ENCODE data around the gene TSHZ2.
"Not testable (repeated sequence)": the region's sequence is repeated elsewhere in the genome, so short reads cannot be mapped to it uniquely, and the experiment has no call there.

Gene TSHZ2

DNA sequence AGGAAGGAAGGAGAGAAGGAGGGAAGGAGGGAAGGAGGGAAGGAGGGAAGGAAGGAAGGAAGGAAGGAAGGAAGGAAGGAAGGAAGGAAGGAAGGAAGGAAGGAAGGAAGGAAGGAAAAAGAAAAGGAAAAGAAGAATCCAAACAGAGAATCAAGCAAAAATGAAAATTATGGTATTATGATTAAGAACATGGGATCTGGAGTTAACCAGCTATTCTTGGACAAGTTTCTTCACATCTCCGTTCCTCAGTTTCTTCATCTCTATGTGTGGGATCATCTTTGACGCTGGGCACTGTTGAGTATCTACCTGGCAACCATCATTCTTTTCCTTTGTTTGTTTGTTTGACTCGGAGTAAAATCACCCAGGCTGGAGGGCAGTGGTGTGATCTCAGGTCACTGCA is 549.9 kb downstream of the TSHZ2 start:
- Histone ChIP-seq H3K4me3 (no peak overlapping the region), H3K27ac (no peak overlapping the region)

DNA sequence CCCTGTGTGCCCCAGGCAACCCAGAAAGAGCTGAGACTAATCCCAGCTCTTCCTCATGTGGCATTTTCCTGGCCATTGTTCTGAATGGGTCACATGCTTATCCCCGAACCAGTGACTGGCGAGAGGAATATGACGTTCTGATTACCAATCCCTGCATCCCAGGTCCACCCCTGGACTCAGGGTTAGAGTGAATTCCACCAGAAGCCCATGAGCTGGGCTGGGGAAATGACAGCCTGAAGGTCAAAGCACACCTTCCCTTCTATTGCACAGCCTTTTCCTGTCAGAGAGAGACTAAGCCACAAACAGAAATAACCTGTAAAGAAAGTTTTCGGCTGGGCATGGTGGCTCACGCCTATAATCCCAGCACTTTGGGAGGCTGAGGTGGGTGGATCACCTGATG is 550.5 kb downstream of the TSHZ2 start:
- Histone ChIP-seq H3K4me3 (no peak overlapping the region), H3K27ac (no peak overlapping the region)

DNA sequence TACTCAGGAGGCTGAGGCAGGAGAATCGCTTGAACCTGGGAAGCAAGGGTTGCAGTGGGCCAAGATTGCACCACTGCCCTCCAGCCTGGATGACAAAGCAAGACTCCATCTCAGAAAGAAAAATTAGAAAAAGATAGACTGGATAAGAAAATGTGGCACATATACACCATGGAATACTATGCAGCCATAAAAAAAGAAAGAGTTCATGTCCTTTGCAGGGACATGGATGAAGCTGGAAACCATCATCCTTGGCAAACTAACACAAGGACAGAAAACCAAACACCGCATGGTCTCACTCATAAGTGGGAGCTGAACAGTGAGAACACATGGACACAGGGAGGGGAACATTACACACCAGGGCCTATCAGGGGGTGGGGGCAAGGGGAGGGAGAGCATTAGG is 551.5 kb downstream of the TSHZ2 start:
- H3K27ac ChIP-seq: not testable (repeated sequence)

DNA sequence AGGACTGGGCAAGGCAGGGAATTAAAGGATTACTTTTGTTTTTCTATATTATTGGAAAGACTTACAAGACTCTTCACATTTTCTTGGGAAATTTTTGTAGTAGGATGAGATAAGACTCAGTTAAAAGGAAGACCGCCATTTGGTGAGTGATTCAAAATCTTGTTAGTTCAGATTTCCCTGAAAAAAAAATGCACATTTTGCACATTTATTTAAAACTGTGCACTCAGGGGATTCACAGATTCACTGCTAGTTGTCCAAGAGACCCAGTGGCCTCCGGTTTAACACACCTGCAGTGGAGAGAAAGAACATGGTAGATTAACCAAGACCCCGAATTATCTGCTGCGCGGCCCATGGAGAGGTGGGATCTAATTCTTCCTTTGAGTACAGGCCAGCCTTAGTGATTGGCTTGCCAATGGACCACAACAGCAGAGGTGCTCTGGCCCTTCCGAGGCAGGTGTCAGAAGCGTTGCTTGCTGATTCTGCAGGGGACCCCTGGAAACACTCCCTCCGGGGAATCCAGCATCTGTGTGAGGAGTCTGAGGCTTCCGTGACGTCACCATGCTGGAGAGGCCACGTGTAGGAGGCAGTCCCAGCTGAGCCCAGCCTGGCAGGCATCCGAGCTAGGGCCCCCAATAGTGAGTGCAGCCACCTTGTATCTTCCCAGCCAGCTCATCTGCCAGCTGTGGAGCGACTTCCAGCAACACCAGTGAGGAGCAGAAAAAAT is 552.6 kb downstream of the TSHZ2 start:
- no peak overlapping the region for H3K4me3 ChIP-seq
- H3K27ac ChIP-seq: no peak overlapping the region

More for the DNA sequence above, 551.5 kb downstream of the TSHZ2 start:
- not testable (repeated sequence) for H3K4me3 ChIP-seq

DNA sequence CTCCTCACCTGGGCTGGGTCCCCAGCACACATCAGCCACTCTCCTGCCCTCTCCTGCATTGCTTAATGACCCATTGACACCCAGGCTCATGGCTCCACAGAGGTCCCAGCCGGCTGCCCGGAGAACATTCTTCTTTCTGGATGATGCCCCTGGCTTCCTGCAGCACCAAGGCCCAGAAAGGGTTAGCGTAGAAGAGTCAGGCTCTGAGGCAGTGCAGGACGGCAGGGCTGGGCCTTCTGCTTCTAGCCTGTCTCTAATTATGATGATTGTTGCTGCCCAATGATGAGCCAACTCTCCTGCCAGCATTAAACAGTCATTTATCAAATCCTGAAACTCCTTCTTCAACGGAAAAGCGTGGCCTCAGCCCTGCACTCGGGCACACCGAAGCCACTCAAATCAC is 555.0 kb downstream of the TSHZ2 start:
- no peak overlapping the region for H3K27ac ChIP-seq
- no peak overlapping the region for H3K4me3 ChIP-seq

DNA sequence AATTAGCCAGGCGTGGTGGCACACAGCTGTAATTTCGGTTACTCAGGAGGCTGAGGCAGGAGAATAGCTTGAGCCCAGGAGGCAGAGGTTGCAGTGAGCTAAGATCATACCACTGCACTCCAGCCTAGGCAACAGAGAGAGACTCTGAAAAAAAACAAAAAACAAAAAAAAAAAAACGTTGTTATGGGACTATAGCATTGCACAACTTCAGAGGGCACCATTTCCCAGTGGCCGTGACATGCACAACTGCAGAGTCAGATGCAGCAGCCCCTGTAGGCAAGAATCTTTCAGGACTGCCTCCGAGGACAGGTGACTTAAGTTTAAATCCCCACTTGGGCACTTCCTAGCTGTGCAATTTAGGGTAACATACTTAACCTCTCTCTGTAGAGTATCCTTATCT is 557.5 kb downstream of the TSHZ2 start:
- H3K27ac ChIP-seq: no peak overlapping the region
- no peak overlapping the region for H3K4me3 ChIP-seq

DNA sequence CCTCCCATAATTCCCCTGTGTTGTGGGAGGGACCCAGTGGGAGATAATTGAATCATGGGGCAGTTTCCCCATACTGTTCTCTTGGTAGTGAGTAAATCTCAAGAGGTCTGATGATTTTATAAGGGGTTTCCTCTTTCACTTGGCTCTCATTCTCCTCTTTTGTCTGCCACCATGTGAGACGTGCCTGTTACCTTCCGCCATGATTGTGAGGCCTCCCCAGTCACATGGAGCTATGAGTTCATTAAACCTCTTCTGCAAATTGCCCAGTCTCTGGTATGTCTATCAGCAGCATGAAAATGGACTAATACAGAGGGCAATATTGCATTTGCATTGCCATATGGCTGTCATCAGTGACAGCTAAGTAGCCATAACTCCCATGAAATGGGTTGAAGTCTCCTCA is 558.3 kb downstream of the TSHZ2 start:
- Histone ChIP-seq H3K27ac (no peak overlapping the region), H3K4me3 (no peak overlapping the region)

DNA sequence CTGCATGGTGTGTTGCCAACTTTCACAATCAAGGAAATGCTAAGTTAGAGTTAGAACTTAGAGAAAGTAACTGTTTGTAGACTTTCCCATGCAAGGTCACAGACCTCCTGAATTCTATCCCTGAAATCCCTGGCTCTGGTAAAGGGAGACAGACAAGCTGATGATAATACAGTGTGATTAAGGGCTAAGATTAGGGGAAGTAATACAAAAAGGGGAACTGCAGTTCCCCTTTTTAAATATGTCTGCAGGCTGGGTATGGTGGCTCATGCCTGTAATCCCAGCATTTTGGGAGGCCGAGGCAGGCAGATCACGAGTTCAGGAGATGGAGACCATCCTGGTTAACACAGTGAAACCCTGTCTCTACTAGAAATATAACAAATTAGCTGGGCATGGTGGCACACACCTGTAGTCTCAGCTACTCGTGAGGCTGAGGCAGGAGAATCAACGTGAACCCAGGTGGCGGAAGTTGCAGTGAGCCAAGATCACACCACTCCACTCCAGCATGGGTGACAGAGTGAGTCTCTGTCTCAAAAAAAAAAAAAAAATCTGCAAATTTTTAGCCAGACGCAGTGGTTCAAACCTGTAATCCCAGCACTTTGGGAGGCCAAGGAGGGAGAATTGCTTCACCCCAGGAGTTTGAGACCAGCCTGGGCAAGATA is 560.6 kb downstream of the TSHZ2 start:
- not testable (repeated sequence) for H3K27ac ChIP-seq, H3K4me3 ChIP-seq

DNA sequence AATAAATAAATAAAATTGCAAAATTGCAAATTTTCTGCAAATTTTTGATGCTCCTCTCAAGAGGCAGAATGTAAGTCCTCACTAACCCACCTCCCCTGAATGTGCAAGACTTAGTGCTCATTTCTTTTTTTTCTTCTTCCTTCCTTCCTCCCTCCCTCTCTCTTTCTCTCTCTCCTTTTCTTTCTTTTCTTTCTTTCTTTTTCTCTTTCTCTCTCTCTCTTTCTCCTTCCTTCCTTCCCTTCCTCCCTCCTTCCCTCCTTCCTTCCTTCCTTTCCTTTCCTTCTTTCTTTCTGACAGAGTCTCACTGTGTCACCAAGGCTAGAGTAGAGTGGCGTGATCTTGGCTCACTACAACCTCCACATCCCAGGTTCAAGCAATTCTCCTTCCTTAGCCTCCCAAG is 561.3 kb downstream of the TSHZ2 start:
- no peak overlapping the region for H3K4me3 ChIP-seq

DNA sequence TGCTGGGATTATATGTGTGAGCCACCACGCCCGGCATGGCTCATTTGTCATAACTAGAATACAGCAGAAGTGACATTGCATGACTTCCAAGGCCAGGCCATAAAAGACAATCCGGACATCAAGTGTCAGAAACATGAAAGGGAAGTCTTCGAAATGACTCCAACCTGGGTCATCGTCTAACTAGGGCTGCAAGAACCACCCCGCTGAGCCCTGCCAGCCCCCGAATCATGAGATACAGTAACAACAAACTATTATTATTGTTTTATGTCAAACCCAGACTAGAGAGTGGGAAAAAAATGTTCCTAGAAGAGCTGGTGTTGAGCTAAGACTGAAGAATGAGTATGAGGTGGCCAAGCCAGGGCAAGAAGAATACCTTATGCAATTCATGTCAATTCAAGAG is 561.9 kb downstream of the TSHZ2 start:
- H3K27ac ChIP-seq: no peak overlapping the region
- no peak overlapping the region for H3K4me3 ChIP-seq

More for the DNA sequence above, 561.3 kb downstream of the TSHZ2 start:
- H3K27ac ChIP-seq: no peak overlapping the region

DNA sequence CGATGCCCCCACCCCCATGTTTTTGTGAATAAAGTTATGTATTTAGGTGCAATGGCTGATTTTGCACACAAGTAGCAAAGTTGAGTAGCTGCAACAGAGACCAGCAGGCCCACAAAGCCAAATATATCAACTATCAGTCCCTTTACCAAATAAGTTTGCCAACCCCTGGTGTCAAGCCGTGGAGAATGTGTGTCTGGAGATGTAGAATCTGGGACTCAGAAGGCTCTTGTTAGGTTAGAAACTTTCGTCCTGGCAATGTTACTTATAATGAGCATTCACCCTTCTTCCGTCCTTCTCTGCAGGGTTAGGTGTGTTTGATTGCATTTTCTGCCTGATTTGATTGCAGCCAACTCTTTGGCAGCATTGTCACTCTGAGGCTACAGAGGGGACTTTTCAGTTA is 563.7 kb downstream of the TSHZ2 start:
- no peak overlapping the region for H3K4me3 ChIP-seq

DNA sequence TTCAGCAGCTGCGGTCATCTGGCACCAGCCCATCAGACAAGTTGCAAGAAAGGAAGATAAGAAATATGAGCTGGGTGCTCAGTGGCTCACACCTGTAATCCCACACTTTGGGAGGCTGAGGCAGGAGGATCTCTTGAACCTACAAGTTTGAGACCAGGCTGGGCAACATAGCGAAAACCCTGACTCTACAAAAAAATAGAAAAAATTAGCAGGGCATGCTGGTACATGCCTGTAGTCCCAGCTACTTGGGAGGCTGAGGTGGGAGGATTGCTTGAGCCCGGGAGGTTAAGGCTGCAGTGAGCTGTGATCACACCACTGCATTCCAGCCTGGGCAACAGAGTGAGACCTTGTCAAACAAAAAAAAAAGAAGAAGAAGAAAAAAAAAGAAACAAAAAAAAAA is 564.2 kb downstream of the TSHZ2 start:
- not testable (repeated sequence) for H3K27ac ChIP-seq, H3K4me3 ChIP-seq

More for the DNA sequence above, 563.7 kb downstream of the TSHZ2 start:
- no peak overlapping the region for H3K27ac ChIP-seq

DNA sequence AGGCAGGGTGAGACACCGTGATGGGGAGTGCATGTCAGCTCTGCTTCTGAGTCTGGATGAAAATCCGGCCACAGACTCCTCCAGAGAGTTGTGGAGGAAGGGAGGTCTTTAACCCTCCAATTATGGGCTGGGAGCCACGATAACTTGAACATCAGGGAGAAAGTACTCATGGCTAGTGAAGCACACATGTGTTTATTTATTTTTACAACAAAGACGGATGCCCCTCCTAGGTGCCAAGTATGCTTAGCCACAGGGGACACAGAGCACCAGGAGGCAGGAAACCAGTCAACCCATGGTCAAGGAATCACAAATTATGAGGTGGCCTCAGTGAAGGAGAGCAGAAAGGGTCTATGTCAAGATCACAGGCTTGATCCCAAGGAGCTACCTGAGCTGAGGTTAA is 567.4 kb downstream of the TSHZ2 start:
- Histone ChIP-seq H3K4me3 (no peak overlapping the region), H3K27ac (no peak overlapping the region)
